Activated CD8-positive, alpha-beta memory T cell treated with anti-CD3 and anti-CD28 coated beads for 24 hours (primary cell): Measurements from ENCODE around the gene TTL.

Source experiments
- DNase-seq: peaks from one replicate; pipeline ENCODE4 v3.0.0-alpha.2; 2020

TTL gene

DNA sequence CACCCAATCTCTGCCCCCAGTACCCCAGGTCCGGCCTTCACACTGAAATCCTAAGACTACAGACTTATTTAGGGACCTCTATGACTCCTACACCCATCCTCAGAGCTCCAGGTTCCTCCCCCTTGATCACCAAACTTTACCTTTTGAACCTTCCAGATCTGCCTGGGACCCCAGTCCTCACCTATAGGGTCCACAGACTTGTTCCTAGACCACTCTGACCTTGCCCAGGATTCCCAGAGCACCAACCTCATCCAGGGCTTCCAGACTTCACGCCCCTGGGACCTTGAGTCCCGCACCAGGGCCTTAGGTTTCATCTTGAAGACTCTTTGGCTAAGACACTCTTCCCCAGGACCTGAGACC is 102.9 kb downstream of the TTL start:
- DNase-seq: no peak

DNA sequence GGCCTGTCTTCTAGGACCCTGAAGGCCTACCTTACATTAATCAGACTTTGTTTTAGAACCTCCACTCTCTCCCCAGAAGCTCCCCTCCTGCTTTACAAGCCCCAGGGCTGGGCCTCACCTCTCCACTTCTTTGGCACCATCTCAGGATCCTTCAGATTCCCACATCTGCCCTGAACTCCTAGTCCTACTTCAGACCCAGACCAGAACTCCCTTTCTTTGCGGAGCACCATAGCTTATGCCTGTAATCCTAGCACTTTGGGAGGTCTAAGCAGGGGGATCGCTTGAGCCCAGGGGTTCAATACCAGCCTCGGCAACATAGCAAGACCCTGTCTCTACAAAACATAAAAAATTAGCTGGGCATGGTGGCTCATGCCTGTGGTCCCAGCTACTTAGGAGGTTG is 103.4 kb downstream of the TTL start:
- DNase-seq: no peak

DNA sequence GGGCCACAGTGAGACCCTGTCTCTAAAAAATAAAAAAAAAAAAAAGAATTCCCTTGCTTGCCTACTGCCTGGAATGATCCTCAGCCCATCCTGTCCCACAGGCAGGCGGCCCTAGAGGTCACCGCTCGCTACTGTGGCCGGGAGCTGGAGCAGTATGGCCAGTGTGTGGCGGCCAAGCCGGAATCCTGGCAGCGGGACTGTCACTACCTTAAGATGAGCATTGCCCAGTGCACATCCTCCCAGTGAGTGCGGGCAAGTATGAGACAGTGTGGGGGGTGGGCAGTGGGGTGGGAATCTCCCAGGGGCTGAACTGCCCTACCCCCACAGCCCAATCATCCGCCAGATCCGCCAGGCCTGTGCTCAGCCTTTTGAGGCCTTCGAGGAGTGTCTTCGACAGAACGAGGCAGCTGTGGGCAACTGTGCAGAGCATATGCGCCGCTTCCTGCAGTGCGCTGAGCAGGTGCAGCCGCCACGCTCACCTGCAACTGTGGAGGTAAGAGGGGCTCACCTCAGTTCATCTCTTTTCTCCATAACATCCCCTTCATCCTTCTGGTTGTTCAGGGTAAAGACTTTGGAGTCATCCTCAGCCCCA is 104.0 kb downstream of the TTL start:
- no peak for DNase-seq

DNA sequence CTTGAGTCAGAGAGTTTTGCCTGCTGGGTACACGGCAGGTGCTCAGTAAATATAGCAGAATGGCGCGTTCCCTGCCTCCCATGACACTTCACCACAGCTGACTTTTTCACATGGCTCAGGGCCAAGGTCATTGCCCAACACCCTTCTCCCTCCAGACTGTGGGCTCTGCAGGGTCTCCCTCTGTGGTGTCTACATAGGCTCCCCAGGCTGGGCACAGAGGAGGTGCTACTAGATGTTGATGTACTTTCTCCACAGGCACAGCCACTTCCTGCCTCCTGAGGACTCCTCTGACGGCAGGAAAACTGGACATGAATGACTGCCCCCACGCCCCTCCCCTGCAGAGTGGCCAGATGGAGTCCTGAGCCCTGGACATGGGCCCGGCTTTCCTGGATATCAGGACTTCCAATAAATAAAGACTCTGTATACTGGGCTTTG is 106.7 kb downstream of the TTL start:
- DNase-seq: no peak
